HG03354 (cell line): ENCODE results near the gene NOP14.
A peak's percentile ranks its signal among the peaks of the same experiment; 100 is the strongest.
"Not testable (repeated sequence)": the region's sequence is repeated elsewhere in the genome, so short reads cannot be mapped to it uniquely, and the experiment has no call there.

Source experiments
- ATAC-seq: cut with Tn5 transposase; IDR thresholded peaks from one replicate; pipeline ENCODE4 v1.9.1; 2021; ENCODE audit warnings: mild to moderate bottlenecking; ENCODE audit not compliant: unreplicated experiment, poor library complexity, severe bottlenecking

Gene NOP14

DNA sequence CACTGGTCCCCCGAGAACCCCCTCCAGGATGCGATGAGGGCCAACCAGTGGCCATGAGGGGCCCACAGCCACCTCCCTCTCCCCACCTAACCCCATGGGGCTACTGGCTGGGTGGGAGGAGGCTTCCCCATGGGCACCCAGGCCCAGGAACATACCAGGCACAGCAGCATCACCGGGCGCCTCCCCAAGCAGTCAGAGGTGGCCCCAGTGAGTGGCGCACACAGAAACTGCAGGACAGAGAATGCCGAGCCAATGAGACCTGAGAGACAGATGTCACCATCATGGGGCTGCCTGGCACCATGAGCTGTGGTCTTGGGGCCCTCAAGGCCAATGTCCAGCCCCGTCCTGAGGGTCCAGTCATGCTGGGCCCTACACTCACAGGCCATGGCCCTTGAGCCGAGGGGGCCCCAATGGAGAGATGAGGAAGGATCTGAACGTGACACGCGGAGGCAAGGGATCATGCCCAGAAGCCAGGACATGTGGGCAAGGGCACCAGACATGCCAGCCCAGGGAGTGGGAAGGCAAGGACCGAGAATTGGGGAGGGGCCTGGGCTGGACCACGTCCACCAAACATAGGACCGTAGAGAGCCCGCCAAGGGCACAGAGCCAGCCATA lies 30.1 kb downstream of the NOP14 start:
- ATAC-seq = no peak

GRCh38 chr4:2932321-2932950 lies 30.8 kb downstream of the NOP14 start:
- no peak for ATAC-seq

DNA sequence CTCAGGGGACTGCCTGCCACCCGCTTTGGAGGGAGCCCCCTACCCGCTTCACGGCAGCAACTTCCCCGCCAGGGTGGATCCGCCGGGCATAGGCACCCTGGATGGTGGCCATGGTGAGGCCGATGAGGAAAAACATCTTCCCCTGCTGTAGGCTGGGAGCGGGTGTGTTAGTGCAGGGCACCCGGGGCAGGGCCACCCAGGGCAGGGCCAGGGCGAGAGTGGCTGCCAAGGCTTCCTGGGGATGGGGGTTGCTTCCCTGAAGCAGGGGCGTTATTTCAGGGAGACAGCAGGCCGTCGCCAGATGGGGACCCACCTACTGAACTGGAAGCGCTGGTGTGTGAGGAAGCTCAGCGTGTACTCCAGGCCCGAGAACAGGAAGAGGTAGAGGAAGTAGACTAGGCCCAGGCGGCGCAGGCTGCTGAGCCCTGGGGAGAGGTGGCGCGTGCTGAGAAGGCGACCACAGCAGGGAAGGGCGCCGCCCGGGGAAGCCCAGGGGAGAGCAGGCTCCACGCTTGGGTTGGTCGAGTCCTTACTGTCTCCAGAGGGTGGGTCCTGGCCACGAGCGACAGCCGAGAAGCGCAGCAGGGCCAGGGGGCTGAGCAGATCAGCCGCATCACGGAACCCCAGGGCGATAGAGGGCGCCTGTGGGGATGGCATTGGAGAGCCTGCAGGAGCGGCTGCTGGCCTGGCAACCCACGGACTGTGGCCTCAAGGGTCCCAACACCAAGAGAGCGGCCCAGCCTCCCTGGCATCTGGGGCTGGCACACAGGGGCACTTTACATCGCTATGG lies 31.5 kb downstream of the NOP14 start:
- ATAC-seq = peak; percentile 44

GRCh38 chr4:2930758-2931511 lies 32.3 kb downstream of the NOP14 start:
- no peak for ATAC-seq

DNA sequence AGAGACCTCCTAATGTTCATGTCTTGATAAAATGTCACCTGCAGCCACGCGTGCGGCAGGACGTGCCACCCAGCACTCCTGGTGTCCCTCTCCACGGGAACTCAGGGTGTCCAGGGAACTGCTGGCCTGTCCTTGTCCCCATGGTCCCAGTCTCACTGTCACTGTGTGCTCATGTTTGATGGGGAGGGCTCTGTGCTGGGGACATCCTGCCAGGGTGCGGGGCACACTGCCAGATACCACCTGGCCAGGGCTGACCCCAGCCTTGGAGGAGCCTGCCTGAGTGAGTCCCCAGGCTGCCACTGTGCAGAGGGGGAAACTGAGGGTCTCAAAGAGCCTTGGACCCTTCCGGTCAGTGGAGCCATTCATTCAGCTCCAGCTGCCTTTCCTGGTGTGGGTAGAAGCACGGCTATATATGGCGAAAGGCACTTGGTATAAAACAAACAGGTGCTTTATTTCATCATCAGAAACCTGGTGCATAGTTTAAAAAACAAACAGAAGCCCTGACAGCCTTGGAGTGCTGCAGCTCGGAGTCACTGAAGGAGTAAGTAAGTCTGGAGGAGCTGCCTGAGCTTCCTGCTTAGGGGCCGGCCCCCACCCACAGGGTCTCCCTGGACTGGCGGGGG lies 33.0 kb downstream of the NOP14 start:
- ATAC-seq = no peak

DNA sequence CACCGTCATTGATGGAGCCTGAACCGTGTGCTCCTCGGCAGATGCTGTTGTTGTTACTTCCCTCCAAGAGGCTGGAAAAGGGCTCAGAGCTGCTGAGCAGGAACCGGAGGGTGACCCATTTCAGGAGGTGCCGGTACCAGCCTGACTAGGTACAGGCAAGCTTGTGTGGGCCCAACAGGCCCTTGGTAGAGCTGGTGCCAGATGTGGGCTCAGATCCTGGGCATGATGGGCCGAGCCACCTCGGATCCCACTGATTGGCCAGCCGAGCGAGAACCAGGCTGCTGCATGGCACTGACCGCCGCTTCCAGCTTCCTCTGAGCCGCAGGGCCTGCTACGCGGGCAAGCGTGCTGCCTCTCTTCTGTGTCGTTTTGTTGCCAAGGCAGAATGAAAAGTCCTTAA lies 33.7 kb downstream of the NOP14 start:
- ATAC-seq = no peak

DNA sequence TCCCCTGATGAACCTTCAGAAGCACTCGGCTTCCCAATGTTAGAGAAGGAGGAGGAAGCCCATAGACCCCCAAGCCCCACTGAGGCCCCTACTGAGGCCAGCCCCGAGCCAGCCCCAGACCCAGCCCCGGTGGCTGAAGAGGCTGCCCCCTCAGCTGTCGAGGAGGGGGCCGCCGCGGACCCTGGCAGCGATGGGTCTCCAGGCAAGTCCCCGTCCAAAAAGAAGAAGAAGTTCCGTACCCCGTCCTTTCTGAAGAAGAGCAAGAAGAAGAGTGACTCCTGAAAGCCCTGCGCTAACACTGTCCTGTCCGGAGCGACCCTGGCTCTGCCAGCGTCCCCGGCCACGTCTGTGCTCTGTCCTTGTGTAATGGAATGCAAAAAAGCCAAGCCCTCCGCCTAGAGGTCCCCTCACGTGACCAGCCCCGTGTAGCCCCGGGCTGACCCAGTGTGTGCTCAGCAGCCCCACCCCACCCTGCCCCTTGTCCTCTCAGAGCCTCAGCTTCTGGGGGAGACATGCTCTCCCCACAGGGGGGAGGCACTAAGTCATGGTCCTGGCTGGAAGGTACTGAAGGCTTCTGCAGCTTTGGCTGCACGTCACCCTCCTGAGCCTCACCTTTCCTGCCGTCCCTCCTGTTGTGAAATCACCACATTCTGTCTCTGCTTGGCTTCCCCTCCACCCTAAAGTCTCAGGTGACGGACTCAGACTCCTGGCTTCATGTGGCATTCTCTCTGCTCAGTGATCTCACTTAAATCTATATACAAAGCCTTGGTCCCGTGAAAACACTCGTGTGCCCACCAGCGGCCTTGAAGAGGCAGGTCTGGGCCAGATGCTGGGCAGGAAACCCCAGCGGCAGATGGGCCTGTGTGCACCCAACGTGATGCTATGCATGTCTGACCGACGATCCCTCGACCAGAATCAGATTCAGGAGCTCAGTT lies 34.7 kb downstream of the NOP14 start:
- ATAC-seq = no peak

- no peak for ATAC-seq
Measured at GRCh38 chr4:2927696-2928075, 35.5 kb downstream of the NOP14 start.

- no peak for ATAC-seq
Measured at GRCh38 chr4:2927016-2927695, 36.0 kb downstream of the NOP14 start.

DNA sequence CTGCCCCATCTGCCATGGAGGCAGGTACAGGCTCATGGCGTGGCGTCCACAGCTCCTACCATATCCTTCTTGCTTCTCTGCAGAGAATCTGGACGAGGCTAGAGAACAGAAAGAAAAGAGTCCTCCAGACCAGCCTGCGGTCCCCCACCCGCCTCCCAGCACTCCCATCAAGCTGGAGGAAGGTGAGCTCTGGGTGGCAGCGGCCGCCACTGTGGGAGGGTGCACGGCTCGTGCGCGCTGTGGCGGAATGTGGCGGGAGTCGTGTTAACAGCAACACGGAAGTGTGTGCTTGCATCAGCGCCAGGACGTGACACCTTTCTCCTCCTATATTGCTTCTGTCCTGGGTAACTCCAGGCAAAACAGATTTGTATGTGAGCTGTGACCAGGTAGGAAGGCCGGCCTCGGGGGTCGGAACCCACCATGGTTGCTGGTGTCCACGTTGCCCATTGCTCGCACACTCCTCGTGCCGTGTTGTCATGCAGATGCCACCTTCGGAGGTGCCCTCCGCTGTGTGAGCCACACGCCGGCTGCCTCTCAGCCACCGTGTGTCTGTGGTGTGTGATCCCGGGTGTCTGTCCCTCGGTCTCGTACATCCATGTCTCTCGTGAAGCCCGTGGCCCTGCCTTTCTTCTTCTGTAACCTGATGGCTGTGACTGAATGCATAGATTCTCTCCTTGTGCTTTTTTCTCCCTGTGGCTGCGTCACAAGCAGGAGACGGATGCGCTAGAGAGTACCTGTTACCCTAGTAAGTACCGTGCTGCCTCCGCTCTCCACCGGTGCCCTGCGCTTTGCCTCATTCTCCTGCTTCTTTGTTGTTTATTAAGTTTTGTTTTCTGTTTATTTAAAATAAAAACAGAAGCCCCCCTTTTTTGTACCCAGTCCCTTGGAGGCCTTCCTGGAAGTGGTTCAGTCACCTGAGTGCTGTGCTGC lies 37.0 kb downstream of the NOP14 start:
- ATAC-seq = no peak

- no peak for ATAC-seq
Measured at GRCh38 chr4:2925496-2925895, 37.7 kb downstream of the NOP14 start.

DNA sequence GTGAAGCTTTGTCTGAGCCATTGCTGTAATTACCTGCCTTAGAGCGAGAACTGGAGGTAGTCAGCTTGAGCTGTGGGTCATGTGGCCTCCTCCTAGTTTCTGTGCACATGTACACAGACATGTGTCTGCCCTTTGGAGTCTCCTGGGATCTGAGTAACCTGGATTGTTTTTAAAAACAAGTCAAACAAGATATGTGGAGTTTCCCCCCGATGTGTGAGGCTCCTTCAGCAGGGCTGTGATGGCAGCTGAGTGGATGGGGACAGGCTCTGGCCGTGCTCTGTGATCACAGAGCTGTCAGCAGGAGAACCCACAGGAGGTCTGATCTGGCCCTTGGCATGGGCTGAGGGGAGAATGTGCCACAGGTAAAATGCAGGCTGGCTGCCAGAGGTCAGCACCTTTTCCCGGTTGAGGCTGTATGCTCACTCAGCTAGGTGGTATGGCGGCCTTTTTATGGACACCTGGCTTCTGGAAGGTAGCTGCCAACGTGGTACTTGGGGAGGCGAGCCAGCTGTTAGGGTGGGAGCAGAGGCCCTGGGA lies 38.4 kb downstream of the NOP14 start:
- ATAC-seq = no peak

- ATAC-seq = no peak
Measured at GRCh38 chr4:2924286-2924685, 38.9 kb downstream of the NOP14 start.

- no peak for ATAC-seq
Measured at GRCh38 chr4:2923668-2924173, 39.5 kb downstream of the NOP14 start.

DNA sequence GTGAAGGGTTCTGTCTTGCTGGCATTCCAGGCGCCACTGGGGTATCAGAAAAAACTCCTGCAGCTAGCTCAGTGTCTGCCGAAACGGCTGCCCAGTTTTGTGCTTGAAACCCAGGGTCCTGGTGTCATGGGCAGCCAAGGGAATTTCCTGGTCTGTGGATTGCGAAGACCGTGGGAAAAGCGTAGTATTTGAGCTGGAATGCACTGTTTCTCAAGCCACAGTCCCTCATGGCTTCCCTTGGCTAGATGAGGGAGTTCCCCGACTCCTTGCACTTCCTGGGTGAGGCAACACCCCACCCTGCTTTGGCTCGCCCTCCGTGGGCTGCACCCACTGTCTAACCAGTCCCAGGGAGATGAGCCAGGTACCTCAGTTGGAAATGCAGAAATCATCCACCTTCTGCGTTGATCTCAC lies 40.1 kb downstream of the NOP14 start:
- ATAC-seq = no peak

GRCh38 chr4:2922453-2923101 lies 40.6 kb downstream of the NOP14 start:
- not testable (repeated sequence) for ATAC-seq
